HCT116 (cell line): ENCODE data around the gene YWHAQ. TPM values are rescaled to one million over a fixed set of nuclear protein-coding genes. Genes with fewer than 3 reads are reported as not detected.
A peak's percentile ranks its signal among the peaks of the same experiment; 100 is the strongest.

Experiments used
- ATAC-seq: fragments of 200-7000 bp; cut with Tn5 transposase; 2 replicates; pipeline ENCODE4 v1.9.1; 2020; ENCODE audit warnings: mild to moderate bottlenecking, moderate library complexity
- BruUV-seq: library from RNA; stranded (reverse); fragments of 400-500 nt; replicated peaks from 2 replicates; lab custom pipeline; 2021; lab: Mats Ljungman, UMichigan
- CTCF ChIA-PET: fragments of 300-600 bp; sonication (Branson Sonifier 250); formaldehyde crosslinking; loops from one replicate; lab custom pipeline; 2021; ENCODE audit warnings: antibody characterized with exemption; lab: Charles Lee
- POLR2A ChIA-PET: fragments of 300-600, 350-600 bp; sonication (Branson Sonifier 250); formaldehyde crosslinking; loops from one replicate; lab custom pipeline; 2021; ENCODE audit warnings: antibody characterized with exemption; lab: Charles Lee
- RAD21 ChIA-PET, 2 experiments: fragments of 300-600 bp; sonication (Branson Sonifier 250); formaldehyde crosslinking; loops; one replicate each; lab custom pipeline; 2023; ENCODE audit warnings: low total read pairs in 2 of 2; ENCODE audit not compliant: uncharacterized antibody in 2 of 2, unreplicated experiment in 2 of 2, low non-redundant PET in 1 of 2; lab: Charles Lee
- DNase-seq: peaks from one replicate; pipeline ENCODE4 v3.0.0-alpha.2; 2010; ENCODE audit warnings: low read depth, low spot score
- H2AFZ ChIP-seq: fragments of 200-600 bp; shearing (Covaris generic), sonication (generic); 2 replicates; pipeline ENCODE4 v1.6.1; 2017; ENCODE audit warnings: low read depth, mixed run types, mixed read lengths, antibody characterized with exemption, low read length; ENCODE audit not compliant: poor library complexity, severe bottlenecking
- H3K27ac ChIP-seq: 2 replicates; pipeline ENCODE4 v1.5.1; 2012; ENCODE audit warnings: low read depth, low read length
- H3K27me3 ChIP-seq: fragments of 200-600 bp; sonication (generic); 2 replicates; pipeline ENCODE4 v1.6.1; 2016; ENCODE audit warnings: mixed run types, low read length, mixed read lengths; ENCODE audit not compliant: insufficient read depth
- H3K36me3 ChIP-seq, 2 experiments: fragments of 200-500 bp in 1 of 2; fragments of 200-600 bp in 1 of 2; sonication (Bioruptor generic) in 1 of 2; sonication (generic) in 1 of 2; 2 replicates each; pipeline versions ENCODE4 v1.5.1 to v1.6.1; 2014 to 2016; ENCODE audit warnings: low read length in 2 of 2, inconsistent platforms in 1 of 2, mixed read lengths in 1 of 2, mixed run types in 1 of 2; ENCODE audit not compliant: insufficient read depth in 2 of 2, control insufficient read depth in 1 of 2
- H3K4me1 ChIP-seq, 2 experiments: fragments of 200-600 bp in 1 of 2; sonication (generic) in 1 of 2; 2 replicates each; pipeline versions ENCODE4 v1.5.1 to v1.6.1; 2012 to 2017; ENCODE audit warnings: low read length in 2 of 2, inconsistent platforms in 1 of 2, mild to moderate bottlenecking in 1 of 2, mixed read lengths in 1 of 2, mixed run types in 1 of 2, moderate library complexity in 1 of 2; ENCODE audit not compliant: insufficient read depth in 2 of 2, control insufficient read depth in 1 of 2
- H3K4me2 ChIP-seq: fragments of 200-600 bp; sonication (generic); 2 replicates; pipeline ENCODE4 v1.6.1; 2017; ENCODE audit warnings: mixed run types, low read length, mixed read lengths
- H3K4me3 ChIP-seq, 2 experiments: fragments of 200-600 bp in 1 of 2; sonication (generic) in 1 of 2; replicated peaks in 1 of 2; 2 replicates each; pipeline ENCODE4 v1.5.1; 2011 to 2016; ENCODE audit warnings: low read length in 2 of 2, control low read depth in 1 of 2, low read depth in 1 of 2, mild to moderate bottlenecking in 1 of 2, mixed read lengths in 1 of 2, mixed run types in 1 of 2
- H3K79me2 ChIP-seq: fragments of 200-600 bp; sonication (generic); 2 replicates; pipeline ENCODE4 v1.6.1; 2017; ENCODE audit warnings: mild to moderate bottlenecking, mixed run types, low read length, moderate library complexity, mixed read lengths; ENCODE audit not compliant: insufficient read depth
- H3K9ac ChIP-seq: fragments of 200-600 bp; sonication (generic); 2 replicates; pipeline ENCODE4 v1.6.1; 2016; ENCODE audit warnings: low read length, mixed read lengths
- H3K9me2 ChIP-seq: fragments of 200-600 bp; sonication (generic), shearing (Covaris generic); 2 replicates; pipeline ENCODE4 v1.6.1; 2017; ENCODE audit warnings: mixed run types, mild to moderate bottlenecking, moderate library complexity; ENCODE audit not compliant: insufficient read depth
- H3K9me3 ChIP-seq, 2 experiments: fragments of 200-500 bp in 1 of 2; fragments of 200-600 bp in 1 of 2; sonication (Bioruptor generic) in 1 of 2; sonication (generic) in 1 of 2; 2 replicates each; pipeline ENCODE4 v1.6.1; 2014 to 2017; ENCODE audit warnings: low read length in 2 of 2, mixed read lengths in 2 of 2, inconsistent platforms in 1 of 2, low read depth in 1 of 2, mild to moderate bottlenecking in 1 of 2, mixed run types in 1 of 2, moderate library complexity in 1 of 2; ENCODE audit not compliant: control insufficient read depth in 1 of 2, insufficient read depth in 1 of 2
- H4K20me1 ChIP-seq: fragments of 200-600 bp; sonication (generic), shearing (Covaris generic); 2 replicates; pipeline ENCODE4 v1.6.1; 2017; ENCODE audit warnings: mixed run types, mild to moderate bottlenecking, moderate library complexity; ENCODE audit not compliant: insufficient read depth
- EZH2 ChIP-seq: fragments of 200-600 bp; sonication (generic); IDR thresholded peaks from 2 replicates; pipeline ENCODE4 v1.6.1; 2017; ENCODE audit warnings: antibody characterized with exemption, mixed run types
- FOSL1 ChIP-seq: IDR thresholded peaks from 2 replicates; pipeline ENCODE4 v1.6.1; 2012; ENCODE audit warnings: low read depth
- SIN3A ChIP-seq: IDR thresholded peaks from 2 replicates; pipeline ENCODE4 v1.6.1; 2012; ENCODE audit warnings: low read depth
- SRF ChIP-seq: IDR thresholded peaks from 2 replicates; pipeline ENCODE4 v1.6.1; 2012; ENCODE audit warnings: low read depth
- TCF7L2 ChIP-seq: IDR thresholded peaks from 2 replicates; pipeline ENCODE4 v1.7.0; 2011; ENCODE audit warnings: borderline replicate concordance, inconsistent platforms; ENCODE audit not compliant: insufficient read depth, insufficient read length; ENCODE audit errors: extremely low read depth
- YY1 ChIP-seq: IDR thresholded peaks from 2 replicates; pipeline ENCODE4 v1.6.1; 2011; ENCODE audit warnings: low read length, low read depth, moderate library complexity, mild to moderate bottlenecking; ENCODE audit not compliant: insufficient replicate concordance; ENCODE audit errors: extremely low read depth
- intact Hi-C: fragments of 100-400 bp; cut with micrococcal nuclease; formaldehyde crosslinking; loops from 2 replicates; pipeline ENCODE4 v1.10.0; 2022
- total RNA-seq: library from RNA; stranded (reverse); gene quantifications from one replicate; pipeline ENCODE4 v1.2.1, GENCODE V29; 2021; ENCODE audit not compliant: unreplicated experiment
- TF ChIP-seq, protein P1 (sequence below), 3 experiments: fragments of 200-600 bp in 1 of 3; sonication (generic) in 1 of 3; IDR thresholded peaks in 2 of 3; conservative IDR thresholded peaks in 1 of 3; 2 replicates each; pipeline ENCODE4 v1.5.1; 2012 to 2017; ENCODE audit warnings: low read depth in 2 of 3, low read length in 2 of 3, antibody characterized with exemption in 1 of 3, borderline replicate concordance in 1 of 3, control low read depth in 1 of 3, mild to moderate bottlenecking in 1 of 3, mixed read lengths in 1 of 3, mixed run types in 1 of 3, moderate library complexity in 1 of 3; ENCODE audit not compliant: insufficient read depth in 1 of 3
- TF ChIP-seq, protein P2 (sequence below): IDR thresholded peaks from 2 replicates; pipeline ENCODE4 v1.6.1; 2012

YWHAQ gene
- total RNA-seq, 1 experiment from 2014 or later: 365 TPM

DNA sequence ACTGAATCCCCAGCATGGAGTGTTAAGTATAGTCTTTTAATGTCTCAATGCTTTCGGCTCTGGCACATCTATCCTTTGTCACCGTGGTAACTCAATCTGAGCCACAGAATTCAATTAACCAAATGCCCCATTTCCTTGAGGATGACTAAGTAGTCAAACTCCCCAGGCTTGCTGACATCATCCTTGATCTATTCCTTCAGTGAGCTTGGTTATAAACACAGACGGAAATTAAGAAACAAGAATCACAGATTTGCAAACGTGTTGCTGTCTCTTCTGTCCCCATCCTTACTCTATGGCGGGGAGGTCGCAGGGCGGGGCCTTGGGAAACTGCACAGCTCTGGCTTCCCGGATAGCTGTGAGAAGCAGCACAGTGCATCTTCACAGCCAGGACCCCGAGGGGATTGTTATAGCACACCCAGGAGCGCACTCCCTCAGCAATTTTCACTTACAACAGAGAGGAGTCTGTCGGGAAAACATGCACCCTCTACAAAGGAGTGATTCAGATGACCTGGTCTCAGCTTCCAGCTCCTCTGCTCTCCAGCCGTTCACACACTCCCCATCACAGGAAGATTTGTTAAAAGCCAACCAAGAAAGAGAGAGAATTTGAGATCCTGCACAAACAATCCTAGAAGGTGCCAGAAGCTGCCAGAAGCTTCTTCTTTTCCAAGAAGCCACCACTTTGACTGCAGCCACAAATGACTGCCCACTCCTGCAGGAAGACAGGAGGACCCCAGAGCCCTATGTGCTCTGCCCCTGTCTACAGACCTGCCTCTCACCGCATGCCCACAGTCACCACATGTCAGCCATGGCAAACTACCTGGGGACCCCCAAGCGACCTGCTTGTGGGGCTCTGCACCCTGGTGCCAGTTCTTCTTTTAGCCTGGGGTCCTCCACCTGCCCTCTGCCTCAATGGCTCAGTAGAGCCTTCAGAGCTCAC, 44.9 kb upstream of the YWHAQ start:
- H3K4me1 ChIP-seq: peaks cover 0 to 12% of the 10 kb centered on the region in 2 experiments; a peak in 2 of 4 replicates
- no peak overlapping the region for H3K9ac ChIP-seq
- no peaks in the 10 kb centered on the region for H3K79me2 ChIP-seq
- BruUV-seq: no TSS peak
- H3K36me3 ChIP-seq: no peaks in the 10 kb centered on the region
- no peaks in the 10 kb centered on the region for H4K20me1 ChIP-seq
- no peaks in the 10 kb centered on the region for H3K9me2 ChIP-seq
- ATAC-seq (peak; percentile 52), DNase-seq (no peak)
- no peak for TF ChIP-seq SRF
- no peak for TF ChIP-seq YY1
- peak; percentile 13; the same call in 1 of the 2 replicates for TF ChIP-seq FOSL1
- H3K27ac ChIP-seq: no peak overlapping the region
- H3K4me2 ChIP-seq: peak overlapping the region; percentile 42
- ChIA-PET CTCF (no interaction called here), RAD21 (interaction anchor here in 1 of 2 experiments (0.6 kb wide), 1 partner anchor 246 kb away, joined by 3 read pairs; no protein-coding TSS in a partner anchor), POLR2A (no interaction called here)
- intact Hi-C loops: no loop called here
- no peaks in the 10 kb centered on the region for H3K9me3 ChIP-seq
- H2AFZ ChIP-seq: peak overlapping the region; percentile 72
- no peak overlapping the region for H3K4me3 ChIP-seq
- no peaks in the 10 kb centered on the region for H3K27me3 ChIP-seq

DNA sequence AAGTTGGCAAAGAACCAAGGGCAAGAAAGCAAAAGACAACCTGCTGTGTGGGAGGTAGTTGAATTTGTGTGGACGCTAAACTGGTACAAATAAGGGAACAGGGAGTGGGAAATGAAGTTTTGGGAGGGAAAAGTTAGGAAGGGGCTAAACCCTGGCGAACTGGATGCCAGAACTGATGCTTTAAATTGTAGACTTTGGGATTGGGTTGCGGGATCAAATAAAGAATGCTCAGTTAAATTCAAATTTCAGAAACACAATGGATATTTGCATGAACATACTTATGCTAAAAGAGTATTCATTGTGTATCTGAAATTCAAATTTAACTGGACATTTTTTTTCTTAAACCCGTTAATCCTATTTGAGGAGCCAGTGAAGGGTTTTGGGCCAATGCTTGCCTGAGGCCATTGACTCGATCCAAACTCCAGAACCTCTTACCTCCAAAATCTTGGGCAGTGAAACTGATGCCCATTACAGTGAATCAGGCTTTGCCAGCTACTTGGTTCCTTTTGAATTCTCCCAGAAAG, 44.2 kb upstream of the YWHAQ start:
- ChIA-PET RAD21 (no interaction called here), POLR2A (no interaction called here), CTCF (no interaction called here)
- Histone ChIP-seq H3K9me2 (no peaks in the 10 kb centered on the region), H3K4me2 (peak overlapping the region; percentile 42), H3K9me3 (no peaks in the 10 kb centered on the region), H3K27ac (no peak overlapping the region), H4K20me1 (no peaks in the 10 kb centered on the region), H3K36me3 (no peaks in the 10 kb centered on the region), H2AFZ (peak overlapping the region; percentile 72), H3K79me2 (no peaks in the 10 kb centered on the region), H3K4me1 (peaks cover 0 to 12% of the 10 kb centered on the region in 2 experiments; a peak in 2 of 4 replicates), H3K27me3 (no peaks in the 10 kb centered on the region), H3K9ac (no peak overlapping the region), H3K4me3 (no peak overlapping the region)
- DNase-seq (no peak), ATAC-seq (no peak)
- intact Hi-C loops: no loop called here
- BruUV-seq: no TSS peak
- no peak for TF ChIP-seq FOSL1
- TF ChIP-seq, protein P1, sequence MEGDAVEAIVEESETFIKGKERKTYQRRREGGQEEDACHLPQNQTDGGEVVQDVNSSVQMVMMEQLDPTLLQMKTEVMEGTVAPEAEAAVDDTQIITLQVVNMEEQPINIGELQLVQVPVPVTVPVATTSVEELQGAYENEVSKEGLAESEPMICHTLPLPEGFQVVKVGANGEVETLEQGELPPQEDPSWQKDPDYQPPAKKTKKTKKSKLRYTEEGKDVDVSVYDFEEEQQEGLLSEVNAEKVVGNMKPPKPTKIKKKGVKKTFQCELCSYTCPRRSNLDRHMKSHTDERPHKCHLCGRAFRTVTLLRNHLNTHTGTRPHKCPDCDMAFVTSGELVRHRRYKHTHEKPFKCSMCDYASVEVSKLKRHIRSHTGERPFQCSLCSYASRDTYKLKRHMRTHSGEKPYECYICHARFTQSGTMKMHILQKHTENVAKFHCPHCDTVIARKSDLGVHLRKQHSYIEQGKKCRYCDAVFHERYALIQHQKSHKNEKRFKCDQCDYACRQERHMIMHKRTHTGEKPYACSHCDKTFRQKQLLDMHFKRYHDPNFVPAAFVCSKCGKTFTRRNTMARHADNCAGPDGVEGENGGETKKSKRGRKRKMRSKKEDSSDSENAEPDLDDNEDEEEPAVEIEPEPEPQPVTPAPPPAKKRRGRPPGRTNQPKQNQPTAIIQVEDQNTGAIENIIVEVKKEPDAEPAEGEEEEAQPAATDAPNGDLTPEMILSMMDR (IDR thresholded peaks at IDR 0.05 in 2 of 3, conservative IDR thresholded peaks at IDR 0.05 in 1 of 3; ENCODE audit: borderline replicate concordance in 1 of 3, insufficient read depth in 1 of 3, low read depth in 2 of 3, low read length in 2 of 3): no peak
- no peak for TF ChIP-seq EZH2
- TF ChIP-seq, protein P2, sequence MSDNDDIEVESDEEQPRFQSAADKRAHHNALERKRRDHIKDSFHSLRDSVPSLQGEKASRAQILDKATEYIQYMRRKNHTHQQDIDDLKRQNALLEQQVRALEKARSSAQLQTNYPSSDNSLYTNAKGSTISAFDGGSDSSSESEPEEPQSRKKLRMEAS: no peak
- no peak for TF ChIP-seq TCF7L2
- no peak for TF ChIP-seq SIN3A
